ENCODE data around the gene RTN4R. TPM values are rescaled to one million over a fixed set of nuclear protein-coding genes. Genes with fewer than 3 reads are reported as not detected.
A peak's percentile ranks its signal among the peaks of the same experiment; 100 is the strongest.

The RTN4R gene
- polyA plus RNA-seq, 1 of the 3 experiments (the other 2 are of a cell fraction), result 0.23 TPM

DNA sequence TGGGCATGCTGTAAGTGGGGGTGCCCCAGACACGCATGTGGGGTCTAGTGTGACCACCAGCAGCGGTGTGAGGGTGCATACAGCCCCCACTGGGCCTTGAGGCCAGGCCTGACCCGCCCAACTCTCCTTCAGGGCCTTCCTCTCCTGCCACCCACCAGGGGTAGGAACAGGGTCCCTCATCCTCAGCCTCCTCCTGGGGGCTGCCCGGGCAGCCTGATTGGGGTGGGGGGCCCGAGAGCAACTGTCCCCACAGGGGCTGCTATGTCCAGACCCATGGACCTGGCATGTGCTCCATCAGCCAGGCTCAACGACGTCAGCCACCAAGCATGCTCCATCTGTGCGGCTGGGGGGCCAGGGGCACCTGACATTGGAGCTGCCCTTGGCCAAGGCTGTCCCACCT, 27.2 kb downstream of the RTN4R start:
- H3K36me3 ChIP-seq (replicated peaks in 1 of 2; ENCODE audit: control insufficient read depth in 1 of 2, insufficient read depth in 2 of 2, low read length in 1 of 2), result no peaks in the 10 kb centered on the region
- H3K4me1 ChIP-seq (ENCODE audit: control insufficient read depth in 1 of 2, insufficient read depth in 2 of 2, low read depth in 1 of 2, low read length in 1 of 2), result peaks cover 0 to 50% of the 10 kb centered on the region in 2 experiments; a peak in 1 of 4 replicates
- H3K27me3 ChIP-seq (ENCODE audit: insufficient read depth), result no peaks in the 10 kb centered on the region
- H3F3A ChIP-seq (replicated peaks; ENCODE audit: insufficient read depth), result no peaks in the 10 kb centered on the region
- WGBS (ENCODE audit: low lambda C conversion rate), result 92% methylated on average over 3 of the region's 8 CpGs
- no peaks in the 10 kb centered on the region for H3K9me3 ChIP-seq
- ChIA-PET POLR2A (interaction anchor here (0.6 kb wide), 1 partner anchor 287 kb away, joined by 3 read pairs; no protein-coding TSS in a partner anchor), CTCF (interaction anchor here (1.1 kb wide), 1 partner anchor 13 kb away, joined by 4 read pairs; no protein-coding TSS in a partner anchor)
- no peak overlapping the region for H3K27ac ChIP-seq (ENCODE audit: low read depth in 2 of 2, low read length in 1 of 2)
- no peak overlapping the region for H3K4me2 ChIP-seq
- H4K20me1 ChIP-seq (ENCODE audit: insufficient read depth), result no peaks in the 10 kb centered on the region
- no peak for DNase-seq
- TF ChIP-seq, protein P1, sequence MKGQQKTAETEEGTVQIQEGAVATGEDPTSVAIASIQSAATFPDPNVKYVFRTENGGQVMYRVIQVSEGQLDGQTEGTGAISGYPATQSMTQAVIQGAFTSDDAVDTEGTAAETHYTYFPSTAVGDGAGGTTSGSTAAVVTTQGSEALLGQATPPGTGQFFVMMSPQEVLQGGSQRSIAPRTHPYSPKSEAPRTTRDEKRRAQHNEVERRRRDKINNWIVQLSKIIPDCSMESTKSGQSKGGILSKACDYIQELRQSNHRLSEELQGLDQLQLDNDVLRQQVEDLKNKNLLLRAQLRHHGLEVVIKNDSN (IDR thresholded peaks at IDR 0.05; ENCODE audit: borderline replicate concordance, low read depth), result no peak
- TF ChIP-seq MEF2A (IDR thresholded peaks at IDR 0.05; ENCODE audit: borderline replicate concordance, low read depth), result no peak
- TF ChIP-seq, protein P2, sequence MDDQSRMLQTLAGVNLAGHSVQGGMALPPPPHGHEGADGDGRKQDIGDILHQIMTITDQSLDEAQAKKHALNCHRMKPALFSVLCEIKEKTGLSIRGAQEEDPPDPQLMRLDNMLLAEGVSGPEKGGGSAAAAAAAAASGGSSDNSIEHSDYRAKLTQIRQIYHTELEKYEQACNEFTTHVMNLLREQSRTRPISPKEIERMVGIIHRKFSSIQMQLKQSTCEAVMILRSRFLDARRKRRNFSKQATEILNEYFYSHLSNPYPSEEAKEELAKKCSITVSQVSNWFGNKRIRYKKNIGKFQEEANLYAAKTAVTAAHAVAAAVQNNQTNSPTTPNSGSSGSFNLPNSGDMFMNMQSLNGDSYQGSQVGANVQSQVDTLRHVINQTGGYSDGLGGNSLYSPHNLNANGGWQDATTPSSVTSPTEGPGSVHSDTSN (IDR thresholded peaks at IDR 0.05), result no peak
- no peak for TF ChIP-seq RAD21 (IDR thresholded peaks at IDR 0.05; ENCODE audit: low read length)
- TF ChIP-seq TEAD4 (IDR thresholded peaks at IDR 0.05; ENCODE audit: borderline replicate concordance, insufficient read depth), result no peak
- no peak overlapping the region for H3K4me3 ChIP-seq (ENCODE audit: low read depth in 2 of 2, low read length in 1 of 2)
- H3K9me2 ChIP-seq, result no peaks in the 10 kb centered on the region
- H3K9ac ChIP-seq, result no peak overlapping the region
- no peak overlapping the region for H2AFZ ChIP-seq (ENCODE audit: low read depth)
- H3K79me2 ChIP-seq (ENCODE audit: insufficient read depth), result no peaks in the 10 kb centered on the region

DNA sequence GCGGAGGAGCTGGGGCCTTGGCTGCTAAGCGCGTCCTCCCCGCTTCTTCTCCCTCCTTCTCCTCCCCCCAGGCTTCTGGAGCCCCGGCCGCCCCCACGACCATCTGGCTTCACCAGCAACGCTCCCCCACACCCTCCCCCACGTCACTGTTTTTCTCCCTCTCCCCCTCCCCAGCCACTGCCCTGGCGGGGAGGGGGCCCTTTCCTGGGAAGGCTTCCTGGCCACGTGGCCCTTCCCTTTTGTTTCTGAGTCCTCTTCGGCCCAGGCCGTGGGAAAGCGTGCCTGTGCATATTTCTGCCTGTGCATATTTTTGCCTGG, 27.7 kb downstream of the RTN4R start:
- H4K20me1 ChIP-seq (ENCODE audit: insufficient read depth), result no peaks in the 10 kb centered on the region
- H3K27me3 ChIP-seq (ENCODE audit: insufficient read depth), result no peaks in the 10 kb centered on the region
- no peaks in the 10 kb centered on the region for H3K79me2 ChIP-seq (ENCODE audit: insufficient read depth)
- H3K9me2 ChIP-seq, result no peaks in the 10 kb centered on the region
- H3K4me3 ChIP-seq (ENCODE audit: low read depth in 2 of 2, low read length in 1 of 2), result no peak overlapping the region
- no peaks in the 10 kb centered on the region for H3F3A ChIP-seq (replicated peaks; ENCODE audit: insufficient read depth)
- ChIA-PET CTCF (interaction anchor here (0.7 to 1.1 kb wide), 2 partner anchors 14 to 84 kb away, joined by 4 to 5 read pairs; no protein-coding TSS in a partner anchor), POLR2A (interaction anchor here (0.6 kb wide), 1 partner anchor 287 kb away, joined by 3 read pairs; no protein-coding TSS in a partner anchor)
- TF ChIP-seq GATA2 (CRISPR knock-in tag; IDR thresholded peaks at IDR 0.05), result no peak
- TF ChIP-seq EZH2phosphoT487 (IDR thresholded peaks at IDR 0.05; ENCODE audit: borderline replicate concordance, low read depth), result no peak
- TF ChIP-seq NFIC (IDR thresholded peaks at IDR 0.05; ENCODE audit: borderline replicate concordance), result no peak
- TF ChIP-seq, protein P3, sequence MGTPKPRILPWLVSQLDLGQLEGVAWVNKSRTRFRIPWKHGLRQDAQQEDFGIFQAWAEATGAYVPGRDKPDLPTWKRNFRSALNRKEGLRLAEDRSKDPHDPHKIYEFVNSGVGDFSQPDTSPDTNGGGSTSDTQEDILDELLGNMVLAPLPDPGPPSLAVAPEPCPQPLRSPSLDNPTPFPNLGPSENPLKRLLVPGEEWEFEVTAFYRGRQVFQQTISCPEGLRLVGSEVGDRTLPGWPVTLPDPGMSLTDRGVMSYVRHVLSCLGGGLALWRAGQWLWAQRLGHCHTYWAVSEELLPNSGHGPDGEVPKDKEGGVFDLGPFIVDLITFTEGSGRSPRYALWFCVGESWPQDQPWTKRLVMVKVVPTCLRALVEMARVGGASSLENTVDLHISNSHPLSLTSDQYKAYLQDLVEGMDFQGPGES (IDR thresholded peaks at IDR 0.05; ENCODE audit: low read depth, low read length), result no peak
- TF ChIP-seq RAD21 (IDR thresholded peaks at IDR 0.05; ENCODE audit: low read length), result no peak
- no peak for TF ChIP-seq FOSL2 (IDR thresholded peaks at IDR 0.05; ENCODE audit: borderline replicate concordance, low read depth)
- TF ChIP-seq ELF1 (IDR thresholded peaks at IDR 0.05), result no peak
- no peaks in the 10 kb centered on the region for H3K36me3 ChIP-seq (replicated peaks in 1 of 2; ENCODE audit: control insufficient read depth in 1 of 2, insufficient read depth in 2 of 2, low read length in 1 of 2)
- peak; percentile 63 for DNase-seq
- no peak overlapping the region for H2AFZ ChIP-seq (ENCODE audit: low read depth)
- no peak overlapping the region for H3K4me2 ChIP-seq
- no peak overlapping the region for H3K27ac ChIP-seq (ENCODE audit: low read depth in 2 of 2, low read length in 1 of 2)
- 56% methylated on average over 12 of the region's 14 CpGs for WGBS (ENCODE audit: low lambda C conversion rate)
- no peaks in the 10 kb centered on the region for H3K9me3 ChIP-seq
- H3K4me1 ChIP-seq (ENCODE audit: control insufficient read depth in 1 of 2, insufficient read depth in 2 of 2, low read depth in 1 of 2, low read length in 1 of 2), result peaks cover 0 to 45% of the 10 kb centered on the region in 2 experiments; a peak in 1 of 4 replicates
- no peak overlapping the region for H3K9ac ChIP-seq
